Epithelial cell of umbilical artery (primary cell): ENCODE measurements around the gene TMEM183A. TPM values are rescaled to one million over a fixed set of nuclear protein-coding genes. Genes with fewer than 3 reads are reported as not detected.

Experiments used
- total RNA-seq: library from RNA; depleted of rRNA; stranded (reverse); fragments of >200 nt; gene quantifications from 2 replicates; pipeline ENCODE4 v1.2.3, GENCODE V29; 2014

The TMEM183A gene, protein sequence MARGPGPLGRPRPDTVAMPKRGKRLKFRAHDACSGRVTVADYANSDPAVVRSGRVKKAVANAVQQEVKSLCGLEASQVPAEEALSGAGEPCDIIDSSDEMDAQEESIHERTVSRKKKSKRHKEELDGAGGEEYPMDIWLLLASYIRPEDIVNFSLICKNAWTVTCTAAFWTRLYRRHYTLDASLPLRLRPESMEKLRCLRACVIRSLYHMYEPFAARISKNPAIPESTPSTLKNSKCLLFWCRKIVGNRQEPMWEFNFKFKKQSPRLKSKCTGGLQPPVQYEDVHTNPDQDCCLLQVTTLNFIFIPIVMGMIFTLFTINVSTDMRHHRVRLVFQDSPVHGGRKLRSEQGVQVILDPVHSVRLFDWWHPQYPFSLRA
- total RNA-seq = 125 and 129 TPM in 2 replicates

DNA sequence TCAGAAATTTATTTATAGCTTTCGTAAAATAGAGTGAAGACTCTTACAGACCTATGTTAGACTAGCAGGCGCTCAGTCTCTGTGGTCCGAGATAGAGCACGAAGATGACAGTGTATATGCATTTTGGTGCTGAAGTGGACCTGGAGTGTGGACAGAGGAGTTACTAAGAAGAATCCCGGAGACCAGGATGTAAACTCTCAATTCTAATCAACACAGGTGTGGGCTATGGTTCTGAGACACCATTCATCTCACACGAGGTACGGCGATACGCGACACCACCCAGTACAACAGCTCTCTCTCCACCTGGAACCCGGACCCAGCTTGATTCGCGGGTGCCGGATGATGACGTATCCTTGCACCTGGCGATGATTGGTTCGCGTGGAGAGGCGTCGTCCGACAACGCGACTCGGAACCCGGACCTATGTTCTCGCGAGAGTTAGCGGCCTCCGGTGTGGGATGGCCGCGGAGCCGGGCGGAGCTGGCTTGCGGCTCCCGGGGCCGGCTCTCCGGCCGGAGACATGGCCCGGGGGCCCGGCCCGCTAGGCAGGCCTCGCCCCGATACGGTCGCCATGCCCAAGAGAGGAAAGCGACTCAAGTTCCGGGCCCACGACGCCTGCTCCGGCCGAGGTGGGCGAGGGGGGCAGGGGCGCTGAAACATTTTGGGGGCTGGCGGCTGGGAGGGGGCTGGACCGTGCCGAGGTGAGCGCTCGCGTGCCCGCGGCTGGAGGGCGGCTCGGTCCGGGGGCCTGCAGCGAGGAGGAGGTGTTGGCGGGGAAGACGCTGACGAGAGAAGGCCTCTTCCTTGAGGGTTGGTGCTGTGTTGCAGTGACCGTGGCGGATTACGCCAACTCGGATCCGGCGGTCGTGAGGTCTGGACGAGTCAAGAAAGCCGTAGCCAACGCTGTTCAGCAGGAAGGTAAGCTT is at the start of gene TMEM183A:
Gene TMEM183A (plus strand): TSS at position 427 of the 924 bp plus-strand sequence. CDS start 92 bp downstream, at position 519.

DNA sequence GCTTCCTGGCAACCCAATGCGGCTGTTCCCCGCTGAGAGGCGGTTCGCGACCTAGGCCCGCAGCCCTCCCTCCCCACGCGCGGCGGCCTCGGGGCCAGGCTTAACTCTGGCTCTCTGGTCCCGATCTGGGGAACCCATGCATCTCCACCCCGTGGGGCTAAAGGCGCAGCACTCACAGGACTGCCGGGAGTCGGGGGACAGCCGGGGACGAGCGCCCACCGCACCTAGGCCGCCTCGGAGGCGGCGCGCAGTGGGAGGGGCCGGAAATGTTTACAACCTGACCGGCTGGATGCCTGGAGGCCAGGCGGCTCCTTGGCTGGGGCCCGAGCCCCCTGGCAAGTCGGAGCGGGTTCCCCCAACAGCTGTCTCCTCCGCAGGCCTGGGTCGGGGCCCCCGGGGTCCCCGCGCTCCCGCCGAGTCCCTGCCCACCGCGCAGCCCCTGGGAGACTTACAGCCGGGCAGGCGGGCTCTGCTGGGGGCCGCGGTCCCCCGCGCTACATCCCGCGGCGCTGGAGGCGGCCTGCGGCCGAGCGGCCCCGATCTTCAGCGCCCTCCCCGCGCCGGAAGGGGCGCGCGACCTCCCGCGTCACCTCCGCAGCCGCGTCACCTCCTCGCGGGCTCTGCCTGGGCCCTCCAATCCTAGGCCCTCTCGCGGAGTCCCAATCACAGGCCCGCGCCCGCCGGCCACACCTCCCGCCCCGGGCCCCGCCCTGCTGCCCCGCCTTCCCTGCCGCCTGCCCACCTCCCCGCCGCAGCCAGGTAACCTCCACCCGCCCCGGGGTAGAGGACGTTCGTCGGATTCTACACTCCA is 49.2 kb upstream of the TMEM183A start, which contains the start of gene ADIPOR1:
Gene ADIPOR1 (minus strand): TSS at position 580 of the 811 bp plus-strand sequence. CDS start 7,242 bp downstream, outside the sequence.

DNA sequence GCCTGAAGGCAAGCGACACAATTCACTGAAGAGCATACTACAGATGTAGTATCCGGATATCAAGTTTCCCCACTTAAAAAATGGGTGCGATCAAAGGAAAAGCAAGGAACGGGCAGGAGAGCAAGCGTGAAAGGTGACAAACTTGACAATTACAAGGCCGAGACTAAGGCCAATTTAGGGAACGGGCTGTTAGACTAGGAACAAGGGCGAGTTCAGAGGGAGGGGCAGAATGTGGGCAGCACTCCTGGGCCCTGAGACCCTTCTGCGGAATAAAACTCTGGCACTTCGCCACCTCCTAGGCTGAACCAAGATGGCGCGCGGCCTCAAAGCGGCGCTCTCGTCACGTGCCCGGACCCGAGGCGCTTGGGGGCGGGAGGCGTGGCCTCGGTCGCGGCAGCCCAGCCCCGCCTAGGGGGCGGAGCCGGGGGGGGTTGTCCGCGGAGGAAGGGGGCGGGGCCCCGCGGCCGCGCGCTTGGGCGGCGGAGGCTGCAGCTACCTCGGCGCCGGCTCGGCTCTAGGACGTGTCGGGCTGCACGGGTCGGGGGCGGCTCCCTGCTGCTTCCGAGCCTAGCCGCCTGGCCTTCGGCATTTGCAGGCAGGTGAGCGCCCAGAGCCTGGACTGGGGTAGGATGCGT is 19.0 kb downstream of the TMEM183A start, which contains the start of gene PPFIA4:
Gene PPFIA4 (plus strand): TSS at position 461 of the 635 bp plus-strand sequence. CDS start 12,518 bp downstream, outside the sequence.

Other genes starting within 250 kb of the TMEM183A start
- 58.1 and 61.1 TPM in 2 replicates for gene KDM5B, start 199.0 kb upstream of the TMEM183A start, total RNA-seq
- gene PCAT6, start 196.4 kb upstream of the TMEM183A start, total RNA-seq = 1.1 TPM in 1 of 2 replicates, not detected in the other
- 5.8 and 8.1 TPM in 2 replicates for gene RABIF, start 118.2 kb upstream of the TMEM183A start, total RNA-seq
- 28.3 and 35.6 TPM in 2 replicates for gene KLHL12, start 80.1 kb upstream of the TMEM183A start, total RNA-seq
- gene ADIPOR1, start 49.1 kb upstream of the TMEM183A start, total RNA-seq = 93.9 and 98.3 TPM in 2 replicates
- gene CYB5R1, start 40.1 kb upstream of the TMEM183A start, total RNA-seq = 20.8 and 23.1 TPM in 2 replicates
- under 0.01 and 0.32 TPM in 2 replicates for gene PPFIA4, start 19.1 kb downstream of the TMEM183A start, total RNA-seq
- gene MYOG, start 78.6 kb downstream of the TMEM183A start, total RNA-seq = not detected in 2 replicates
- gene ADORA1, start 120.4 kb downstream of the TMEM183A start, total RNA-seq = 0.30 and 0.32 TPM in 2 replicates
- not detected in 2 replicates for gene MYBPH, start 168.5 kb downstream of the TMEM183A start, total RNA-seq
- 0.65 and 1.5 TPM in 2 replicates for gene CHI3L1, start 179.3 kb downstream of the TMEM183A start, total RNA-seq
- under 0.01 TPM in 1 of 2 replicates, not detected in the other for gene CHIT1, start 222.3 kb downstream of the TMEM183A start, total RNA-seq